Measurements from ENCODE around the gene RBM5. TPM values are rescaled to one million over a fixed set of nuclear protein-coding genes. Genes with fewer than 3 reads are reported as not detected.
A peak's percentile ranks its signal among the peaks of the same experiment; 100 is the strongest.

Gene RBM5
- total RNA-seq, 1 donor from 2014 or later, result 66.5 TPM

GRCh38 chr3:50154840-50155490, 66.2 kb downstream of the RBM5 start, which contains the start of gene SEMA3F:
TSS of gene SEMA3F (plus strand) at chr3:50155324. CDS start at chr3:50159623, 4,299 bp downstream.
- DNase-seq (ENCODE audit: missing footprints) (peak; percentile 83), ATAC-seq (peak; percentile 86)
- intact Hi-C loops (cut with DNase I), result loop anchor here (2.0 kb wide), 1 partner anchor 34 kb away; no protein-coding TSS in a partner anchor

- no peak for ATAC-seq
- intact Hi-C loops (cut with DNase I), result loop anchor here (2.0 kb wide), 1 partner anchor 33 kb away; no protein-coding TSS in a partner anchor
- no peak for DNase-seq (ENCODE audit: missing footprints)
Measured at GRCh38 chr3:50155491-50155878, 66.8 kb downstream of the RBM5 start.

DNA sequence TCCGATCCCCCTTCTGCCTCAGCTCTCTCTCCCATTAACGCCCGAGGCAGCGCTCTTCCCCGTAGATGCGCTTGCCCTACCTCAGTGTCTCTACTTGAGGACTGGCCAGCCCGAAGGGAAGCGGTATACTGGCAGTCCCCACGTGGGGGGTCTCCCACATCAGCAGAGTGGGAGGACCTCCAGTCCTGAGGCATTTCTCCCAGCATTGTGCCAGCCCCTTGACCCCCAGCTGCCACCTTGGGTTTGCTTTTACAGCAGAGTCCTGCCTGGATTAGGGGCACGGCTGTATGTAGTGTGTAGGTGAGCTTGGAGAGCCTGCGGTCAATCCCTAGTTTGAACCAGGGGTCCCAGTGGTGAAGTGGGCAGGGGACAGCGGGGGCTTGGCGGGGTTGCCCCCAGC, 67.2 kb downstream of the RBM5 start:
- ATAC-seq, result no peak
- intact Hi-C loops (cut with DNase I), result loop anchor here (2.0 kb wide), 1 partner anchor 33 kb away; no protein-coding TSS in a partner anchor
- DNase-seq (ENCODE audit: missing footprints), result no peak

DNA sequence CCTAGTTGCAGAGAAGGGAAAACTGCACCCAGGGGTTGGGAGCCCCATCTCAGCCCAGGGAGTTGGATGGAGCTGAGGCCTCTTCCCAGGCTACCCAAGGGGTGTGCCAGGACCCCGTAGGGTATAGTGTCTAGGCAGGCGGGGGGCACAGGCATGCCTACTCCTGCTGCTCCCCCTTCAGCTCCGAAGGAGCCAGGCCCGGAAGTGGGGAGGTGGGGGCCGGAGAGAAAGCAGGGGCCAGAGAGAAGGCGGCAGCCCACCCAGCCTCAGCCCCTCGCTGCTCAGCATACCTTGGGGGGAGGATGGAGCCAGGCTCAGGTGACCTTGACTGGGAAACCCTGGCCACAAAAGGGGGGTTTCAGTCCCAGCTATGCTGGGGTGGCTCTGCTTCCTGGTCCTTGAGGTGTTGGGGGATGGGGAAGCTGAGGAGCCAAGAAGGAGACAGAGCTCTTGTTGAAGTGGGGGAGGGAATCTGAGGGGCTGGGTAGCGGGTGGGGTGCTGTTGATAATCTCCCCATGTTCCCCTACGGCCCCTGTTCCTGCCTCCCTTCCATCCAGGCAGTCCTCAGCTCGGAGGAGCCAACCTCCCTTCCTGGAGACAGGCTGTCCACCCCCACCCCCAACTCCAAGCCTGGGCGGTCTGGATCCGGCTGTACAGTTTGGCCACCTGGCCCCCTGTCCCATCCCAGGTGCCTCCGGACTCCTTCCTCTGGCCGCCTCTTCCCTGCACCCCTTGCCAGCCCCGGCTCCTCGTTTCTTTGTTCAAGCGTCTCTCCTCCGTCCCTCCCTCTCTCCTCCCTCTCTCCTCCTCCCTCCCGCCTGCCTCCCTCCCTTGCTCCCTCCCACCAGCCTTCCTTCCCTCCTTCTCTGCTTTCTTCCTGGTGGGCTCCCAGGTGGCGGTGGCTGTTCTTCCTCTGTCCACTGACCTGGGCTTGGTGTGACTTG, 68.1 kb downstream of the RBM5 start:
- no peak for ATAC-seq

GRCh38 chr3:50157827-50158529, 69.3 kb downstream of the RBM5 start:
- intact Hi-C loops (cut with DNase I), result no loop called here
- no peak for ATAC-seq
- DNase-seq (ENCODE audit: missing footprints), result no peak

More for the DNA sequence above, 68.1 kb downstream of the RBM5 start:
- intact Hi-C loops (cut with DNase I), result no loop called here
- DNase-seq (ENCODE audit: missing footprints), result no peak

- intact Hi-C loops (cut with DNase I), result no loop called here
- ATAC-seq (no peak), DNase-seq (ENCODE audit: missing footprints) (no peak)
Measured at GRCh38 chr3:50158530-50159146, 69.9 kb downstream of the RBM5 start.

- DNase-seq (ENCODE audit: missing footprints), result no peak
- ATAC-seq, result no peak
- intact Hi-C loops (cut with DNase I), result no loop called here
Measured at GRCh38 chr3:50160561-50160983, 71.9 kb downstream of the RBM5 start.

GRCh38 chr3:50161320-50161719, 72.6 kb downstream of the RBM5 start:
- DNase-seq (ENCODE audit: missing footprints) (no peak), ATAC-seq (no peak)
- intact Hi-C loops (cut with DNase I), result no loop called here

DNA sequence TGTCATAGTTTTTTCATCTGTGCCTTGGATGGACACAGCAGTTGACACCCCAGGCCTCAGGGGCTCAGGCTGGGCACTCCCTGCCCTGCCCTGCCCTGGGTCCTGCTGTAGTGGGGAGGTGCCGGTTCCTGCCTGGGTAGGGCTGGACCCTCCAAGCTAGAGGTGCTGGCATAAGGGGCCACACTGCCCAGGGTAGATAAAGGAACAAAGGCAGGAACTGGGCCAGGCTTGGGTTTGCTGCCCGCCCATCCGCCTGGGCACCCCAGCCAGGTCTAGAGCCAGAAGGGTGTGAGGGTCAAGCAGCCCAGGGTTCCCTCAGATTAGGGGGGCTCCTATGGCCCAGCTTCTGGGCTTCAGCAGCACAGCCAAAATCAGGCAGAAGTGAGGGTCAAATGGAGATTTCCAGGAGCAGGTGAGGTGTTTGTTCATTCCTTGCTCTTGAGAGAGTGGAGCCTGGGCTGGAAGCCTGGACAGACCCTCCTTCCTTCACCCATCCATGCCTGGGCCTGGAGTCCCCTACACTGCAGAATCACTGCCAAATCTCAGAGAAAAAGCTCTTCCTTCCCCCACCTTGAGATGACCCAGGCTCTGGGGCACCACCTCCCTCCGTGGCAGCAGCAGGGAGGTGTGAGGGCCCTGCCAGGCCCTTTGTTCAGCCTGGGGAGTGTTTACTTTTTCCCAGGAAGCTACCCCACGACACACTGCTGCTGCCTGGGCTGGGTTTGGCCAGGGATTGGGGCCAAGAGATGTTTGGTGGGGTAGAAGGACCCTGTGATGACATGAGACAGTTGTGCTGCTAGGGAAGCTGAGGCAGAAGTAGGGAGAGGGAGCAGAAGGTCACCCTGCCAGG, 73.5 kb downstream of the RBM5 start:
- intact Hi-C loops (cut with DNase I), result no loop called here
- DNase-seq (ENCODE audit: missing footprints) (no peak), ATAC-seq (no peak)

GRCh38 chr3:50163572-50164455, 75.1 kb downstream of the RBM5 start:
- no peak for ATAC-seq
- no peak for DNase-seq (ENCODE audit: missing footprints)
- intact Hi-C loops (cut with DNase I), result no loop called here

GRCh38 chr3:50164481-50164880, 75.8 kb downstream of the RBM5 start:
- DNase-seq (ENCODE audit: missing footprints) (no peak), ATAC-seq (no peak)
- intact Hi-C loops (cut with DNase I), result no loop called here

DNA sequence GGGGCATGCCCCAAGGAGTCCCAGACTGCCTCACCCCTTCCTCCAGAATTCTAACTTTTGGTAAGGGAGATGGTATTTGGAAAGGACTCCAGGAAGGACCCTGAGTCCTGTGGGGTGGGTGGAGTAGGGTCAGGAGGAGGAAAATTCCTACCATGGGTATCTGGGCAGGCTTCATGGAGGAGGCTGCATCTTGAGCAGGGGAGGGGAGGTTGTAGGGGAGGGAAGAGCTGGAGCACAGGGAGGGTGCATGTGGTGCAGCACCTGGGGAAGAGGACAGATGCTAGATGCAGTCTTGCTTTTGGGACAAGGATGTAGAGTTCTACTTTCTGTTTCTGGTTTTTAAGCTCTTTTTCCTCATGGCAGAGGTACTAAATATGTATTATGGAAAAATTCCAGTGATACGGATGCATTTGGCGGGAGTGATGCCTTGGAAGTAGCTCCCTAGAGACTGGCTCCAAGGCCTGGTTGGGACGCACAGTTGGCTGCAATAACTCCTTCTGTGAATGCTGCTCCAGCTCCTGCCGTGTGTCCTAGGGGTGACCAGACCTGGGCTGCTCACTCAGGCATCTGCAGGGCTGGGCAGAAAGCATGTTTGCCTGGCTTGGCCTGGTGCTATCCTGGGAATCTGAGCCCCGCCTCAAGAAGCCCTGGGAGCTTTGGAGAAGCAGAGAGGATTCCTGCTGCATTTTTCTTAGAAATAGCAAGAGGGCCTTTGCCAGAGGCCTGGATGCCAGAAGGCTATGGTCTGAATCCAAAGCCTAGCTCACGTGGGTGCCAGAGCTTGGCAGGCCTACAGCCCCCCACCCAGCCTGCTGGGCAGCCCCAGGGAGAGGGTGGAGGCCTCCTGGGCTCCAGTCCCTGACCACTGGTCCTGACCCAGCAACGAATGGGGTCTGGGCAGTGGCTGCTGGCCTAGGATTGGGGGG, 76.5 kb downstream of the RBM5 start:
- DNase-seq (ENCODE audit: missing footprints) (no peak), ATAC-seq (peak; percentile 28)
- intact Hi-C loops (cut with DNase I), result no loop called here

- intact Hi-C loops (cut with DNase I), result no loop called here
Measured at GRCh38 chr3:50165910-50166538, 77.3 kb downstream of the RBM5 start.

GRCh38 chr3:50166620-50167019, 77.9 kb downstream of the RBM5 start:
- intact Hi-C loops (cut with DNase I), result no loop called here
- DNase-seq (ENCODE audit: missing footprints) (no peak), ATAC-seq (no peak)

More at GRCh38 chr3:50165910-50166538, 77.3 kb downstream of the RBM5 start:
- ATAC-seq, result peak; percentile 29
- DNase-seq (ENCODE audit: missing footprints), result no peak

DNA sequence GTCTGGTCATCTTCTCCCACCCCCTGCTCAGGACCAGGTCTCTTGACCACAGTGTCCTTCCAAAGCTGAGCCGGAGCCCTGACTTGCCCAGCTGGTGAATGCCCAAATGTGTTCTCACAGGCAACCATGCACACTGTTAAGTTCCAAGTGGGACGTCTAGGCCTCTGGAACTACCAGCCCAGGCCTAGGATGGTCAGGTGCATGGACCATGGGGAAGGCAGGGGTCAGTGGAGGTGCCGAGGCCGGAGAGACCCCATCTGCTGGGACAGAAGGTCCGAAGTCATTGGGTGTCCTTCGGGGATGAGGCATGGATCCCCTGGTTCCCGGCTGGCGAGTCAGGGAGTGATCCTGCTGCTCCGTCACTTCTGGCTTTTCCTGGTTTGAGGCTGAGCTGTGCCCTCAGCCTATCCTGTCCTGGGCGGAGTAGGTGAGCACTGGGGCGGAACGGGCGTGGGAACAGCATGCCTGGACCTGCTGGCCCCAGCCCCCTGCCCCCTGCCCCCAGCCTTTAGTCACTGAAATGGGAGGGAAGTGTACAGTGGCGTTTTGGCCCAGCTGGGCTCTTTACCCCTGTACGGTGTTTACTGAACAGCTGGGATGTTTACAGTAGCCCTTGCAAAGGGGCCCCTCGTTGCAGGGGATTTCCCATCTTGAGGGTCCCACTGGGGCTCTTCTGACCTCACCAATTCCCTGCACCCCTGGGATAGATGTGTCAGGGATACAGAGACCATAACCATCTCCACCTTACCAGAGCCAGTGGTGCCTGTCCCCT, 78.5 kb downstream of the RBM5 start:
- ATAC-seq (no peak), DNase-seq (ENCODE audit: missing footprints) (no peak)
- intact Hi-C loops (cut with DNase I), result no loop called here
